HUES64 (cell line): ENCODE results near the gene PTPN7.
"Not testable (repeated sequence)": the region's sequence is repeated elsewhere in the genome, so short reads cannot be mapped to it uniquely, and the experiment has no call there.

ENCODE experiments used
- H3K27ac ChIP-seq: 2 replicates; pipeline ENCODE4 v1.7.0; 2013; ENCODE audit warnings: low read depth, low read length, inconsistent platforms
- H3K27me3 ChIP-seq: 2 replicates; pipeline ENCODE4 v1.6.1; 2013; ENCODE audit warnings: mild to moderate bottlenecking, low read length; ENCODE audit not compliant: insufficient read depth
- H3K36me3 ChIP-seq: 2 replicates; pipeline ENCODE4 v1.6.1; 2013; ENCODE audit warnings: mild to moderate bottlenecking, low read length; ENCODE audit not compliant: insufficient read depth
- H3K4me1 ChIP-seq: 2 replicates; pipeline ENCODE4 v1.6.1; 2013; ENCODE audit warnings: mild to moderate bottlenecking, low read length, moderate library complexity; ENCODE audit not compliant: insufficient read depth
- H3K4me3 ChIP-seq: 2 replicates; pipeline ENCODE4 v1.5.1; 2013; ENCODE audit warnings: mild to moderate bottlenecking, low read length, moderate library complexity
- H3K9ac ChIP-seq: 2 replicates; pipeline ENCODE4 v1.6.1; 2013; ENCODE audit warnings: mild to moderate bottlenecking, low read depth, low read length
- H3K9me3 ChIP-seq: 2 replicates; pipeline ENCODE4 v1.6.1; 2013; ENCODE audit warnings: low read depth, low read length; ENCODE audit not compliant: insufficient read depth
- WGBS: fragments of 150-250, 120-280 bp; methylation state at CpG from one replicate; pipeline ENCODE4 v1.1.7; 2013; ENCODE audit warnings: missing lambda C conversion rate; 5-methylcytosine and 5-hydroxymethylcytosine counted together

Gene PTPN7

GRCh38 chr1:202173993-202174392 is 13.6 kb upstream of the PTPN7 start:
- Histone ChIP-seq H3K27ac (no peak overlapping the region), H3K36me3 (no peaks in the 10 kb centered on the region), H3K9me3 (no peaks in the 10 kb centered on the region), H3K27me3 (no peaks in the 10 kb centered on the region), H3K9ac (no peak overlapping the region), H3K4me1 (no peaks in the 10 kb centered on the region), H3K4me3 (no peak overlapping the region)
- WGBS: 77% methylated on average over 7 of the region's 7 CpGs

GRCh38 chr1:202172015-202172355 is 11.6 kb upstream of the PTPN7 start:
- H3K9ac ChIP-seq: no peak overlapping the region
- H3K4me3 ChIP-seq: no peak overlapping the region
- H3K27ac ChIP-seq: no peak overlapping the region
- no peaks in the 10 kb centered on the region for H3K9me3 ChIP-seq
- no peaks in the 10 kb centered on the region for H3K4me1 ChIP-seq
- no peaks in the 10 kb centered on the region for H3K36me3 ChIP-seq
- 95% methylated on average over 5 of the region's 5 CpGs for whole genome bisulfite sequencing
- H3K27me3 ChIP-seq: no peaks in the 10 kb centered on the region

GRCh38 chr1:202171292-202172014 is 11.1 kb upstream of the PTPN7 start:
- H3K27me3 ChIP-seq: no peaks in the 10 kb centered on the region
- no peak overlapping the region for H3K27ac ChIP-seq
- no peaks in the 10 kb centered on the region for H3K4me1 ChIP-seq
- no peaks in the 10 kb centered on the region for H3K36me3 ChIP-seq
- no peak overlapping the region for H3K9ac ChIP-seq
- H3K4me3 ChIP-seq: no peak overlapping the region
- 96% methylated on average over 11 of the region's 11 CpGs for WGBS
- no peaks in the 10 kb centered on the region for H3K9me3 ChIP-seq

GRCh38 chr1:202170726-202171125 is 10.3 kb upstream of the PTPN7 start:
- 94% methylated on average over 6 of the region's 6 CpGs for WGBS
- H3K27me3 ChIP-seq: no peaks in the 10 kb centered on the region
- no peak overlapping the region for H3K4me3 ChIP-seq

DNA sequence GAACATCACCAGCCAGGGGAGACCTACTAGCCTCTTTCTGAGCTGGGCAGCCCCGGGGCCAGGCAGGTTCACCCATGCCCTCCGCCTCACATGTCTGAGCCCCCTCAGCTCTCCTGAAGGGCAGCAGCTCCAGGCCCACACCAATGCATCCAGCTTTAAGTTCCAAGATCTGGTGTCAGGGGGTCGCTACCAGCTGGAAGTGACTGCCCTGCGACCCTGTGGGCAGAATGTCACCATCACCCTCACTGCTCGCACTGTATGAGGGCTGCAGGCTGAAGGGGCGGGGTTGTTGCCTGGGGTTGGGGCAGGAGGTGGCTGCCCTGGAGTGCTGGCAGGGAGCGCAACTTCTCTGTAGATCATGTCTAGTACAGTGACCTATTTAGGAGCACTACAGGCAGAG is 8.5 kb upstream of the PTPN7 start:
- no peak overlapping the region for H3K4me3 ChIP-seq
- H3K9me3 ChIP-seq: no peaks in the 10 kb centered on the region
- 89% methylated on average over 7 of the region's 7 CpGs for WGBS
- peaks cover 8% of the 10 kb centered on the region; the same call in 1 of the 2 replicates for H3K4me1 ChIP-seq
- no peaks in the 10 kb centered on the region for H3K36me3 ChIP-seq
- no peaks in the 10 kb centered on the region for H3K27me3 ChIP-seq
- no peak overlapping the region for H3K27ac ChIP-seq
- no peak overlapping the region for H3K9ac ChIP-seq

More at GRCh38 chr1:202170726-202171125, 10.3 kb upstream of the PTPN7 start:
- peaks cover 4% of the 10 kb centered on the region; the same call in 1 of the 2 replicates for H3K4me1 ChIP-seq
- no peak overlapping the region for H3K27ac ChIP-seq
- no peaks in the 10 kb centered on the region for H3K9me3 ChIP-seq
- no peaks in the 10 kb centered on the region for H3K36me3 ChIP-seq
- H3K9ac ChIP-seq: no peak overlapping the region

- H3K9me3 ChIP-seq: no peaks in the 10 kb centered on the region
- no peak overlapping the region for H3K9ac ChIP-seq
- peaks cover 8% of the 10 kb centered on the region; the same call in 1 of the 2 replicates for H3K4me1 ChIP-seq
- H3K4me3 ChIP-seq: no peak overlapping the region
- no peaks in the 10 kb centered on the region for H3K27me3 ChIP-seq
- H3K27ac ChIP-seq: no peak overlapping the region
- no peaks in the 10 kb centered on the region for H3K36me3 ChIP-seq
- 88% methylated on average over 18 of the region's 18 CpGs for WGBS
Observed at GRCh38 chr1:202167708-202168415, 7.5 kb upstream of the PTPN7 start.

DNA sequence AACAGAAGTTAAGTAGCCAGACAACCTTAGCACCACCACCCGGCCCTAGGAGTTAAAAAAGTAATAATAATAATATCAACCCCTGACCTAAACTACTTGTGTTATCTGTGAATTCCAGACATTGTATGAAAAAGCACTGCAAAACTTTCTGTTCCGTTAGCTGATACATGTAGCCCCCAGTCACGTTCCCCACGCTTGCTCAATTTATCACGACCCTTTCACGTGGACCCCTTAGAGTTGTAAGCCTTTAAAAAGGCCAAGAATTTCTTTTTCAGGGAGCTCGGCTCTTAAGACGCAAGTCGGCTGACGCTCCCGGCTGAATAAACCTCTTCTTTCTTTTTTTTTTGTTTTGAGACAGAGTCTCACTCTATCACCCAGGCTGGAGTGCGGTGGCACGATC is 6.7 kb upstream of the PTPN7 start:
- not testable (repeated sequence) for H3K27ac ChIP-seq, H3K4me3 ChIP-seq, H3K27me3 ChIP-seq, H3K9ac ChIP-seq, H3K36me3 ChIP-seq, H3K9me3 ChIP-seq, H3K4me1 ChIP-seq
- WGBS: 92% methylated on average over 10 of the region's 13 CpGs

GRCh38 chr1:202165942-202166843 is 5.8 kb upstream of the PTPN7 start:
- Histone ChIP-seq H3K27ac (no peak overlapping the region), H3K4me3 (no peak overlapping the region), H3K9me3 (no peaks in the 10 kb centered on the region), H3K27me3 (no peaks in the 10 kb centered on the region), H3K36me3 (no peaks in the 10 kb centered on the region), H3K4me1 (peaks cover 15% of the 10 kb centered on the region; the same call in 1 of the 2 replicates), H3K9ac (no peak overlapping the region)
- 85% methylated on average over 9 of the region's 9 CpGs for WGBS

GRCh38 chr1:202165267-202165941 is 5.0 kb upstream of the PTPN7 start:
- no peak overlapping the region for H3K27ac ChIP-seq
- H3K9ac ChIP-seq: no peak overlapping the region
- no peaks in the 10 kb centered on the region for H3K27me3 ChIP-seq
- H3K4me1 ChIP-seq: peaks cover 15% of the 10 kb centered on the region; the same call in 1 of the 2 replicates
- H3K36me3 ChIP-seq: no peaks in the 10 kb centered on the region
- no peaks in the 10 kb centered on the region for H3K9me3 ChIP-seq
- H3K4me3 ChIP-seq: no peak overlapping the region
- WGBS: 87% methylated on average over 20 of the region's 20 CpGs

DNA sequence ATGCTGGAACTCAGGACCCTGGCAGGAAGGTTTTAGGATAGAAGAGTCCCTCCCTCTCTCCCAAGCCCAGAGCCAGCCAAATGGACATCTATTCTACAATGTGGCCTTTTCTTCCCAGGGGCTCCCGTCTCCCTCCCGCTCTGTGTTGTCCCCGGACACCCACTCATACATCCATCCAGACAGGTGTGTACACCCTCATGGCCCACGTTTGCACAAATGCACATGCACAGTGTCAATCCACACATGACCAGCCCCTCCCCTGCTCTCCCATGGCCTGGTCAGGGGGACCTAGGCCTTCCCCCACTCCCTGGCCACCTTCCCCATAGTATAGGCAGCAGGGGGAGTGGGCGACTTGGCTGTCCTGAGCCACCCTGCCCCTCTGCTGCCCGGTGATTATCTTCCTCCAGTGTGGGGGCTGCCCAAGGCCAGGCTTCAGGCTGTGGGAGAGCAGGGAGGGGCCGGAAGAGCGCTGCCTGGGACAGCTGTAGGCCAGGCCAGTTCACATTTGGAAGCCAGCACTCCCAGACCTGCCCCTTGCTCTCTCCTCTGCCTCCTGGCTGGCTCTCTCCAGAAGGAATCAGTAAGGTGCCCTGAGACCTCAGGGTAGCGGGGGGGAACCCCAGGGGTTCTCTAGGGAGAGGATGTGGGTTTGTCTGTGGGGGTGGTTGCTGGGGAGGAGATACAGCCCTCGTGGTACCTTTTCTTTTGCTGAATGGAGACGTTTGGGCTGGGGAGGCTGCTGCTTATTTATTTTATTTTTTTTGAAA is 4.1 kb upstream of the PTPN7 start:
- Histone ChIP-seq H3K9ac (no peak overlapping the region), H3K27ac (no peak overlapping the region), H3K4me3 (no peak overlapping the region), H3K36me3 (no peaks in the 10 kb centered on the region), H3K4me1 (peaks cover 19% of the 10 kb centered on the region), H3K27me3 (no peaks in the 10 kb centered on the region), H3K9me3 (no peaks in the 10 kb centered on the region)
- 86% methylated on average over 11 of the region's 11 CpGs for WGBS
